LNCAP (cell line): ENCODE results near the gene LMBR1.

Experiments
- TF ChIP-seq, protein P1 (sequence below): fragments of 450-650 bp; IDR thresholded peaks from 2 replicates; pipeline ENCODE4 v1.5.1; 2017; ENCODE audit warnings: mild to moderate bottlenecking

Gene LMBR1

DNA sequence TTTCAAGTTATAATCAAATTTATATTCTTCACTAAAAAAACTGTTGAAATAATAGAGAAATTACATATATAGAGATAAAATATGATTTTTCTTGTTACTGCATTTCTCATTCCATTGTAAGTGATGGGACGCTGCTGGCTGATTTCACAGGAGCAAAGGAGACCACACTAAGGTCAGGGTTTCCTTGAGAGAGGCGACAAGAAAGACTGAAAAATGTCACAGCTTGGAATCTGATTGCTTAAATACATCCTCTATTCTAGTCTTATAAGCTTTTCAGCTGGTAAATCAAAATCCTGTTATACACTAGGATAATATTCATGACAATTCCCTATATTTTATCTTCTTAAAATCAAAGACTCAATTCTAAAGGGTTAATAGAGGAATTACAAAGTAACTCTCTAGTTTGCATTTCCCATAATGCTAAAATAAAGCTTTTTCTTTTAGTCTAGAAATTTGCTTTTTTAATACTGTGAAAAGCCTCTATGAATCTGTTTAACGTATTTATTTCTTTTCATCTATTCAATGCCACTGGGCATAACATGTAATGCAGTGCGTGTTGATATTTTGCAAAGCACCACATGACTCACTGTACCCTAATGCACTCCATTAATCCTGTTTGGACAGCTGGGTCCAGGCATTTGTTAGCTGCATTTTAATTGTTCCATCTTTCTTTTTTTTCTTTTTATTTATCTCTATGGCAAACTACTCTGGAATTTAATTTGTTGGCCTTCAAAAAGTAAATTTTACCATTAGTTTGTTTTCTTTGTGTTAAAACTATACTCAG lies 170.7 kb downstream of the LMBR1 start:
- TF ChIP-seq, protein P1, sequence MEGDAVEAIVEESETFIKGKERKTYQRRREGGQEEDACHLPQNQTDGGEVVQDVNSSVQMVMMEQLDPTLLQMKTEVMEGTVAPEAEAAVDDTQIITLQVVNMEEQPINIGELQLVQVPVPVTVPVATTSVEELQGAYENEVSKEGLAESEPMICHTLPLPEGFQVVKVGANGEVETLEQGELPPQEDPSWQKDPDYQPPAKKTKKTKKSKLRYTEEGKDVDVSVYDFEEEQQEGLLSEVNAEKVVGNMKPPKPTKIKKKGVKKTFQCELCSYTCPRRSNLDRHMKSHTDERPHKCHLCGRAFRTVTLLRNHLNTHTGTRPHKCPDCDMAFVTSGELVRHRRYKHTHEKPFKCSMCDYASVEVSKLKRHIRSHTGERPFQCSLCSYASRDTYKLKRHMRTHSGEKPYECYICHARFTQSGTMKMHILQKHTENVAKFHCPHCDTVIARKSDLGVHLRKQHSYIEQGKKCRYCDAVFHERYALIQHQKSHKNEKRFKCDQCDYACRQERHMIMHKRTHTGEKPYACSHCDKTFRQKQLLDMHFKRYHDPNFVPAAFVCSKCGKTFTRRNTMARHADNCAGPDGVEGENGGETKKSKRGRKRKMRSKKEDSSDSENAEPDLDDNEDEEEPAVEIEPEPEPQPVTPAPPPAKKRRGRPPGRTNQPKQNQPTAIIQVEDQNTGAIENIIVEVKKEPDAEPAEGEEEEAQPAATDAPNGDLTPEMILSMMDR: no peak

DNA sequence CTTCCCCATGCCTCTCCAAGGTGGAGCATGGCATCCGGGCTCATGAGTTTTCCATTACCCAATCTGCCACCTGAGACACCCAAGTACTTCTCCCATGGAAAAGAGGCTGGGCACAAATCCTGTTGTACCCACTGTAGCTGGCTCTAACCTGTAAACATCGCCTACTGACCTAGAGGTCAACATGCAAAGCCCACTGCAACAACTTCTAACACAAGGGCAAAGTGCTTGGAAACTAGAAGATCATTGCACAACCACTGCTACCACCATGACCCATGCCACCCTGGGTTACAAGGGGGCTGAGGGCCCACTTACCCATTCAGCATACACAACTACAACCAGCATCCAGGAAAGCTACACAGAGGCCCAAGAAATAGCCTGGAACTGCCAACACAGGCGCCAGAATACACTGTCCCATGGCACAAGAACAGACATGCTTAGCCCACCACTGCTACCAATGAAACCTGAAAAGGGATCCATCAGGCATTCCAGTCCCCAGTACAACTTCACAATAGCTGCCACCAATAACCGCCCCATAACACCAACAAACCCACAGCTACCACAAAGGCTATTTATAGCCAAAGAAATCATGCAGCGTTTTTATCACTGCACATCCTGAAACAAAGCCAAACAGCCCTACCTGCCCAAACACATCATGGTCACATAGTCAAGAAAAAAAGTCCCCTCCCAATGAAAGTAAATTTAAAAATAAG lies 189.1 kb downstream of the LMBR1 start:
- TF ChIP-seq, protein P1: no peak

GRCh38 chr7:156703209-156703608 lies 189.8 kb downstream of the LMBR1 start:
- TF ChIP-seq, protein P1: no peak

DNA sequence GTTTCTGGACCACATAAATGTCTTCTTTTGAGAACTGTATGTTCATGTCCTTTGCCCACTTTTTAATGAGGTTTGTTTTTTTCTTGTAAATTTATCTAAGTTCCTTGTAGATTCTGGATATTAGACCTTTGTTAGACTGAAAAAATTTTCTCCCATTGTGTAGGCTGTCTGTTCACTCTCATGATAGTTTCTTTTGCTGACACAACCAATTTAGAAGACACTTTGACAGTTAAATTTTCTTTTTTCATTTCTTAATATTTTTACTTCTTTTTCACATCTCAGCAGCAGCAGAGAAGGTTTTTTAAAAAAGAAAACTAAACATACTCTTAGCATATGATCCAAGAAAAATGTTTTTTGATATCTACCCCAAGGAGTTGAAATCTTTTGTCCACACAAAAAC lies 190.6 kb downstream of the LMBR1 start:
- TF ChIP-seq, protein P1: no peak

- TF ChIP-seq, protein P1: no peak
These were observed 199.4 kb downstream of the LMBR1 start for GRCh38 chr7:156693627-156694026.

DNA sequence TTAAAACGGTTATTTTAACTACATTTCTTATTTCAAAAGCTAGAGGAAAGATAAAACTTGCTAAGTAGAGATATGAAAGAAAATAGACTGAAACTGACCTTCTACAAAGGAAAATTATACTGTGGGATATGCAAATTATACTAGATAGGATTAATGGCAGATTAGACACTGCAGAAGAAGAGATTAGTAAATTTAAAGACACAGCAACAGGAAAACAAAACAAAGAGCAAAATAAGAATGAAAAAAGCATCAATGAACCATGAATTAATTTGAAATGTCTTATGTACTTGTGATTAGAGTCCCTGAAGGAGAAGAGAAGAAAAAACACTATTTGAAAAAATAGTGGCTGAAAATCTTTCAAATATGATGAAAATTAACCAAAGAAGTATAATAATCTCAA lies 200.1 kb downstream of the LMBR1 start:
- TF ChIP-seq, protein P1: no peak

DNA sequence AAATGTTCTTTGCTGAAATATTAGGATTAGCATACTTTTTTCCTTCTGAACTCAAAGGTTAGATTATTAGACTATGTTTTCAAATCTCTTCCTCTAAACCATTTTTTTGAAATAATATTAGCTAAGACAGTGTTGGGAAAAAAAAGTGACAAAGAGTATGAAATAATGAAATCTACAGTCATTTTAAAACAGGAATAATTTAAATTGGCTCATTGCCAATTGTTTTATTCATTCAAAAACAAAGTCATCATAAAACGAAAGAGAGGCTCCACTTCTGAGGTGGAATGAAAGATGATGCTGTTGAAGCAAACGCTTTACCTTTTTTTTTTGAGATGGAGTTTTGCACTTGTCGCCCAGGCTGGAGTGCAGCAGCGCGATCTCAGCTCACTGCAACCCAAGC lies 201.2 kb downstream of the LMBR1 start:
- TF ChIP-seq, protein P1: no peak
